Gastrocnemius medialis (tissue), 4 donors: ENCODE results near the gene LTBP1. TPM values are rescaled to one million over a fixed set of nuclear protein-coding genes. Genes with fewer than 3 reads are reported as not detected.

Source experiments
- ATAC-seq, 2 donors: fragments of 150-250 bp; one replicate each; pipeline ENCODE4 v1.9.1; 2016
- DNase-seq, 2 donors: peaks; one replicate each; pipeline ENCODE4 v3.0.0-alpha.2; 2019
- H3K27ac ChIP-seq, 4 donors: fragments of 200-600 bp; sonication (generic); 1 replicate in 1 of 4; 2 replicates in 3 of 4; pipeline ENCODE4 v1.5.1; 2016 to 2018; ENCODE audit warnings: mild to moderate bottlenecking in 2 of 4, moderate library complexity in 1 of 4
- H3K27me3 ChIP-seq, 3 donors: fragments of 200-600 bp; sonication (generic) in 2 of 3; 1 replicate in 1 of 3; 2 replicates in 2 of 3; pipeline versions ENCODE4 v1.5.1 to v1.6.0; 2016 to 2019; ENCODE audit warnings: mild to moderate bottlenecking in 1 of 3, moderate library complexity in 1 of 3
- H3K36me3 ChIP-seq, 2 donors: fragments of 200-600 bp; sonication (generic) in 1 of 2; one replicate each; pipeline ENCODE4 v1.5.1; 2017 to 2018
- H3K4me1 ChIP-seq, 2 donors: fragments of 200-600 bp; sonication (generic) in 1 of 2; one replicate each; pipeline ENCODE4 v1.5.1; 2016 to 2017; ENCODE audit warnings: mild to moderate bottlenecking in 2 of 2
- H3K4me3 ChIP-seq, 4 donors: fragments of 200-600 bp; sonication (generic) in 3 of 4; 1 replicate in 1 of 4; 2 replicates in 3 of 4; pipeline ENCODE4 v1.5.1; 2016 to 2019; ENCODE audit warnings: mild to moderate bottlenecking in 2 of 4
- H3K9me3 ChIP-seq, 3 donors: fragments of 200-600 bp; sonication (generic) in 2 of 3; 1 replicate in 1 of 3; 2 replicates in 2 of 3; pipeline ENCODE4 v1.5.1; 2016 to 2019
- POLR2A ChIP-seq, 2 donors: fragments of 450-650 bp; IDR thresholded peaks; one replicate each; pipeline ENCODE4 v1.6.1; 2017; ENCODE audit warnings: antibody characterized with exemption in 2 of 2, mild to moderate bottlenecking in 2 of 2, moderate library complexity in 2 of 2
- in situ Hi-C, 4 donors: fragments of 200-750 bp; cut with MboI; loops; one replicate each; pipeline versions ENCODE4 v1.15.0 to v1.8.0; 2017; ENCODE audit warnings: low sequenced_read_pairs in 4 of 4
- intact Hi-C: fragments of 100-400 bp; cut with DNase I; formaldehyde crosslinking; loops from one replicate; pipeline ENCODE4 v1.15.1; 2023; ENCODE audit warnings: low total_unique reads
- total RNA-seq, 4 donors: library from RNA; depleted of rRNA; stranded (reverse); fragments of >200 nt; gene quantifications; one replicate each; pipeline versions ENCODE4 v1.1.0 to v1.2.3, GENCODE V29; 2016
- TF ChIP-seq, protein P1 (sequence below), 5 experiments: fragments of 450-650 bp in 3 of 5; fragments of 200-600 bp in 2 of 5; sonication (generic) in 2 of 5; IDR thresholded peaks in 4 of 5; conservative IDR thresholded peaks in 1 of 5; 1 replicate in 4 of 5; 2 replicates in 1 of 5; pipeline ENCODE4 v1.5.1; 2016 to 2019; ENCODE audit warnings: antibody characterized with exemption in 5 of 5, mild to moderate bottlenecking in 3 of 5, moderate library complexity in 3 of 5

Gene LTBP1
- total RNA-seq, 4 donors from 2014 or later, result 8.0 to 42.8 (median 18.4) TPM

DNA sequence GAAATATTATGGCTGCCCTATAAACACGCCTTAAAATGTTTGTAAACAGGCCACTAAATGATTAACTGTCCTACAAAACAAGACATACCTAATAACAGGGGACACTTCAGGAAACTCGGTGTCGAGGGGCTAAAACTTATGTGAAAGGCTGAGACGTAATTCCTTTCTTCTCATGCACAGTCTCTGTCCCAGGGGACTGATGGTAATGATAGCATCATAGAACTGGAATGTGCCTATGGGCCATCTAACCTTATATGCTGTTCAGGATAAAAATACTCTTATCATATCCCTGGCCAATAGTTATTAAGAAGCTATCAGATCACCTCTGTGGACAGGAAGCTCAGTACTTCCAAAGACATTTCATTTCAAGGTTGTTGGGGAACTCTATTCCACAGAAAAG, 277.1 kb downstream of the LTBP1 start:
- intact Hi-C loops (no loop called here), in situ Hi-C loops (no loop called here)
- H3K36me3 ChIP-seq, result peaks cover 0 to 7% of the 10 kb centered on the region in 2 donors
- no peak overlapping the region for H3K27ac ChIP-seq
- H3K4me1 ChIP-seq, result peaks cover 0 to 4% of the 10 kb centered on the region in 2 donors
- H3K4me3 ChIP-seq, result no peak overlapping the region
- no peak for DNase-seq
- TF ChIP-seq POLR2A (IDR thresholded peaks at IDR 0.05), result no peak
- TF ChIP-seq, protein P1, sequence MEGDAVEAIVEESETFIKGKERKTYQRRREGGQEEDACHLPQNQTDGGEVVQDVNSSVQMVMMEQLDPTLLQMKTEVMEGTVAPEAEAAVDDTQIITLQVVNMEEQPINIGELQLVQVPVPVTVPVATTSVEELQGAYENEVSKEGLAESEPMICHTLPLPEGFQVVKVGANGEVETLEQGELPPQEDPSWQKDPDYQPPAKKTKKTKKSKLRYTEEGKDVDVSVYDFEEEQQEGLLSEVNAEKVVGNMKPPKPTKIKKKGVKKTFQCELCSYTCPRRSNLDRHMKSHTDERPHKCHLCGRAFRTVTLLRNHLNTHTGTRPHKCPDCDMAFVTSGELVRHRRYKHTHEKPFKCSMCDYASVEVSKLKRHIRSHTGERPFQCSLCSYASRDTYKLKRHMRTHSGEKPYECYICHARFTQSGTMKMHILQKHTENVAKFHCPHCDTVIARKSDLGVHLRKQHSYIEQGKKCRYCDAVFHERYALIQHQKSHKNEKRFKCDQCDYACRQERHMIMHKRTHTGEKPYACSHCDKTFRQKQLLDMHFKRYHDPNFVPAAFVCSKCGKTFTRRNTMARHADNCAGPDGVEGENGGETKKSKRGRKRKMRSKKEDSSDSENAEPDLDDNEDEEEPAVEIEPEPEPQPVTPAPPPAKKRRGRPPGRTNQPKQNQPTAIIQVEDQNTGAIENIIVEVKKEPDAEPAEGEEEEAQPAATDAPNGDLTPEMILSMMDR (IDR thresholded peaks at IDR 0.05 in 4 of 5, conservative IDR thresholded peaks at IDR 0.05 in 1 of 5), result no peak
- H3K27me3 ChIP-seq, result no peaks in the 10 kb centered on the region
- ATAC-seq, result no peak
- no peaks in the 10 kb centered on the region for H3K9me3 ChIP-seq

- no peak for ATAC-seq
- no peak for DNase-seq
- TF ChIP-seq, protein P1 (IDR thresholded peaks at IDR 0.05 in 4 of 5, conservative IDR thresholded peaks at IDR 0.05 in 1 of 5), result no peak
- no peak for TF ChIP-seq POLR2A (IDR thresholded peaks at IDR 0.05)
- H3K9me3 ChIP-seq, result no peaks in the 10 kb centered on the region
- H3K27ac ChIP-seq, result no peak overlapping the region
- H3K27me3 ChIP-seq, result no peaks in the 10 kb centered on the region
- H3K36me3 ChIP-seq, result peaks cover 0 to 7% of the 10 kb centered on the region in 2 donors
- in situ Hi-C loops, result no loop called here
- no peak overlapping the region for H3K4me3 ChIP-seq
- intact Hi-C loops, result no loop called here
- H3K4me1 ChIP-seq, result peaks cover 0 to 4% of the 10 kb centered on the region in 2 donors
These were observed 278.6 kb downstream of the LTBP1 start for GRCh38 chr2:33225350-33225749.

DNA sequence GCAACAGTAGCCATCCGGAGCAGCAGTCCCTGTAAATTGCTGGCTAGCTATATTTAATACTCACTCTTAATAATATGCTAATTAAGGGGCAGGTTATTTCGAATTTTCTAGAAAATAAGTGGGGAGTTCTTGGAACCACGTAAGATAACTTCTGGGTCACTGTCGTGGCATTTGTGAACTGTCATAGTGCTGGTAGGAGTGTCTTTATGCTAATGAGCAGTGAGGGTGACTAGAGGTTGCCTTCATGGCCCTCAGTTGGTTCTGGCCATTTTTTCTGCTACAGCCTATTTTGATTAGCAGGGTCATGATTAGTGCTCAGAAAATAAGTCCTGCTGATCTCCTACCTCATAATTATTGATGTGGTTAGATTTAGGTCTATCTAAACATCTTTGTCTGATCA, 279.8 kb downstream of the LTBP1 start:
- Histone ChIP-seq H3K27me3 (no peaks in the 10 kb centered on the region), H3K4me1 (peaks cover 0 to 4% of the 10 kb centered on the region in 2 donors), H3K9me3 (no peaks in the 10 kb centered on the region), H3K27ac (no peak overlapping the region), H3K36me3 (peaks cover 0 to 7% of the 10 kb centered on the region in 2 donors), H3K4me3 (no peak overlapping the region)
- in situ Hi-C loops (no loop called here), intact Hi-C loops (no loop called here)
- DNase-seq, result no peak
- TF ChIP-seq, protein P1 (IDR thresholded peaks at IDR 0.05 in 4 of 5, conservative IDR thresholded peaks at IDR 0.05 in 1 of 5), result no peak
- TF ChIP-seq POLR2A (IDR thresholded peaks at IDR 0.05), result no peak
- no peak for ATAC-seq

DNA sequence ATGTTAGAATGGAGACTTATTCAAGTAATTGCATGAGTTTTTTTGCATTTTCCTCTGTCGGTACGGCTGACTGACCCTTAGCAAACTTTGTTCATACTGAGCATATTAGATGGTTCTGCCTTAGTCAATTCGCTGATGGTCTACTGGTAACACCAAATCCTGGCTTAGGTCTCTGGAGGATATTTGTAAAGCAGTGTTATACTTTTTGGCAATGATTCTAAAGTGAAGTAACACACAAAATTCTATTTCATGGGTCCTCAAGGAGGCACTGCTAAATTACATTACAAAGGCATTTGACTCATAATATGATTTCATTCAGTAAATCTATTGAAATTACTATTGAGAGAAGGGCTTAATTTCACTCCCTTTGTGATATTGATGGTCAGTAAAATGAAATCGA, 282.9 kb downstream of the LTBP1 start:
- ATAC-seq, result no peak
- H3K27me3 ChIP-seq, result no peaks in the 10 kb centered on the region
- H3K27ac ChIP-seq, result no peak overlapping the region
- no peaks in the 10 kb centered on the region for H3K4me1 ChIP-seq
- H3K36me3 ChIP-seq, result no peaks in the 10 kb centered on the region
- no peak for DNase-seq
- no peak overlapping the region for H3K4me3 ChIP-seq
- no peaks in the 10 kb centered on the region for H3K9me3 ChIP-seq
- TF ChIP-seq, protein P1 (IDR thresholded peaks at IDR 0.05 in 4 of 5, conservative IDR thresholded peaks at IDR 0.05 in 1 of 5), result no peak
- no peak for TF ChIP-seq POLR2A (IDR thresholded peaks at IDR 0.05)
- in situ Hi-C loops, result no loop called here
- intact Hi-C loops, result loop anchor here (2.0 kb wide), 1 partner anchor 63 kb away; no protein-coding TSS in a partner anchor

GRCh38 chr2:33230195-33230594, 283.4 kb downstream of the LTBP1 start:
- Histone ChIP-seq H3K36me3 (no peaks in the 10 kb centered on the region), H3K4me3 (no peak overlapping the region), H3K27me3 (no peaks in the 10 kb centered on the region), H3K9me3 (no peaks in the 10 kb centered on the region), H3K27ac (no peak overlapping the region), H3K4me1 (no peaks in the 10 kb centered on the region)
- DNase-seq (no peak), ATAC-seq (no peak)
- in situ Hi-C loops, result no loop called here
- TF ChIP-seq, protein P1 (IDR thresholded peaks at IDR 0.05 in 4 of 5, conservative IDR thresholded peaks at IDR 0.05 in 1 of 5), result no peak
- TF ChIP-seq POLR2A (IDR thresholded peaks at IDR 0.05), result no peak
- intact Hi-C loops, result no loop called here
